HepG2 (cell line): ENCODE measurements around the gene NSF. TPM values are rescaled to one million over a fixed set of nuclear protein-coding genes. Genes with fewer than 3 reads are reported as not detected.

Experiments
- BRD4 ChIP-seq: sonication (generic); formaldehyde crosslinking; IDR thresholded peaks from 2 replicates; pipeline ENCODE4 v1.4.0; 2020; ENCODE audit warnings: missing genetic modification reagents
- GFI1 ChIP-seq: sonication (generic); formaldehyde crosslinking; IDR thresholded peaks from 2 replicates; pipeline ENCODE4 v1.5.0; 2020; ENCODE audit warnings: missing genetic modification reagents, mild to moderate bottlenecking, borderline replicate concordance
- GLI4 ChIP-seq: sonication (generic); formaldehyde crosslinking; IDR thresholded peaks from 2 replicates; pipeline ENCODE4 v1.5.1; 2020; ENCODE audit warnings: missing genetic modification reagents, mild to moderate bottlenecking, moderate library complexity, borderline replicate concordance
- HMGA1 ChIP-seq: sonication (generic); formaldehyde crosslinking; conservative IDR thresholded peaks from 2 replicates; pipeline ENCODE4 v1.4.0; 2020; ENCODE audit warnings: missing genetic modification reagents
- MAZ ChIP-seq, 2 experiments: sonication (generic) in 1 of 2; formaldehyde crosslinking in 1 of 2; IDR thresholded peaks; 2 replicates each; pipeline versions ENCODE4 v1.5.0 to v1.6.1; 2012 to 2020; ENCODE audit warnings: low read depth in 2 of 2, mild to moderate bottlenecking in 2 of 2, borderline replicate concordance in 1 of 2, improper control_type of control experiment in 1 of 2, low read length in 1 of 2, missing genetic modification reagents in 1 of 2, moderate library complexity in 1 of 2
- NBN ChIP-seq: fragments of 450-650 bp; conservative IDR thresholded peaks from 2 replicates; pipeline ENCODE4 v1.6.1; 2017
- PPARG ChIP-seq: conservative IDR thresholded peaks from 2 replicates; pipeline ENCODE4 v1.6.1; 2016; ENCODE audit warnings: missing biosample characterization, missing genetic modification reagents
- ZNF766 ChIP-seq: sonication (generic); formaldehyde crosslinking; IDR thresholded peaks from 2 replicates; pipeline ENCODE4 v1.5.0; 2020; ENCODE audit warnings: missing genetic modification reagents, borderline replicate concordance
- ZZZ3 ChIP-seq: sonication (generic); formaldehyde crosslinking; IDR thresholded peaks from 2 replicates; pipeline ENCODE4 v1.4.0; 2020; ENCODE audit warnings: missing genetic modification reagents, mild to moderate bottlenecking, borderline replicate concordance
- polyA plus RNA-seq, 8 experiments: library from polyadenylated mRNA; depleted of rRNA in 3 of 8; stranded (reverse) in 7 of 8; unstranded in 1 of 8; fragments of >200 nt; fragmentation: Illumina TruSeq in 4 of 8; extraction: Trizol in 4 of 8; gene quantifications; 2 replicates each; pipeline versions ENCODE4 v1.2.1 to v1.2.3, GENCODE V29; 2011 to 2016; ENCODE audit warnings: low read depth in 4 of 8, missing spikeins in 1 of 8, mixed read lengths in 1 of 8; ENCODE audit not compliant: insufficient read depth in 1 of 8
- total RNA-seq, 5 experiments: library from RNA; depleted of rRNA; stranded (reverse); fragments of >200 nt; fragmentation: Illumina TruSeq; extraction: Trizol; gene quantifications; 2 replicates each; pipeline ENCODE4 v1.2.3, GENCODE V29; 2016; ENCODE audit warnings: low read depth in 1 of 5
- TF ChIP-seq, protein P1 (sequence below): sonication (generic); formaldehyde crosslinking; conservative IDR thresholded peaks from 2 replicates; pipeline ENCODE4 v1.4.0; 2020; ENCODE audit warnings: missing genetic modification reagents

NSF gene
- total and polyA plus RNA-seq, 2 of the 13 experiments (the other 11 are each of a cell fraction or from before 2014, with no cell fraction given): 21.9 to 37.8 TPM

GRCh38 chr17:46770818-46771560 lies 180.5 kb downstream of the NSF start (continued):
- TF ChIP-seq GLI4 (0 out of 2 replicates have a peak, but pooled peaks have one; percentile 49), HMGA1 (CRISPR knock-in tag) (no peak), NBN (no peak), ZZZ3 (CRISPR knock-in tag) (peak; percentile 53; the same call in 1 of the 2 replicates), PPARG (CRISPR knock-in tag) (no peak), BRD4 (CRISPR knock-in tag) (peak; percentile 34; the same call in 1 of the 2 replicates), GFI1 (CRISPR knock-in tag) (peak; percentile 39; the same call in 1 of the 2 replicates), MAZ (IDR thresholded peaks at IDR 0.05; ENCODE audit: borderline replicate concordance, low read depth, low read length) (no peak), MAZ (CRISPR knock-in tag; IDR thresholded peaks at IDR 0.05; ENCODE audit: low read depth) (peak; percentile 65; the same call in 1 of the 2 replicates), ZNF766 (peak; percentile 21; the same call in 1 of the 2 replicates)
- TF ChIP-seq, protein P1, sequence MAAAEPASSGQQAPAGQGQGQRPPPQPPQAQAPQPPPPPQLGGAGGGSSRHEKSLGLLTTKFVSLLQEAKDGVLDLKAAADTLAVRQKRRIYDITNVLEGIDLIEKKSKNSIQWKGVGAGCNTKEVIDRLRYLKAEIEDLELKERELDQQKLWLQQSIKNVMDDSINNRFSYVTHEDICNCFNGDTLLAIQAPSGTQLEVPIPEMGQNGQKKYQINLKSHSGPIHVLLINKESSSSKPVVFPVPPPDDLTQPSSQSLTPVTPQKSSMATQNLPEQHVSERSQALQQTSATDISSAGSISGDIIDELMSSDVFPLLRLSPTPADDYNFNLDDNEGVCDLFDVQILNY (CRISPR knock-in tag): 0 out of 2 replicates have a peak, but pooled peaks have one; percentile 38
